H9 (cell line): ENCODE measurements around the gene MAPKAPK3. TPM values are rescaled to one million over a fixed set of nuclear protein-coding genes. Genes with fewer than 3 reads are reported as not detected.
A peak's percentile ranks its signal among the peaks of the same experiment; 100 is the strongest.

ENCODE experiments used
- DNase-seq: peaks from one replicate; pipeline ENCODE4 v3.0.0-alpha.2; 2017
- H2AFZ ChIP-seq: one replicate; pipeline ENCODE4 v1.6.1; 2013; ENCODE audit warnings: mild to moderate bottlenecking, low read length, control low read depth, moderate library complexity
- H2AK5ac ChIP-seq: 2 replicates; pipeline ENCODE4 v1.6.1; 2013; ENCODE audit warnings: low read length, control low read depth, mixed read lengths; ENCODE audit not compliant: insufficient read length
- H2BK120ac ChIP-seq: one replicate; pipeline ENCODE4 v1.6.1; 2013; ENCODE audit warnings: low read depth, mild to moderate bottlenecking, low read length, control low read depth, inconsistent platforms; ENCODE audit not compliant: poor library complexity, severe bottlenecking
- H2BK12ac ChIP-seq: 2 replicates; pipeline ENCODE4 v1.6.1; 2013; ENCODE audit warnings: low read length, control low read depth, mixed read lengths, low read depth; ENCODE audit not compliant: insufficient read length
- H2BK15ac ChIP-seq: 2 replicates; pipeline ENCODE4 v1.6.1; 2013; ENCODE audit warnings: low read depth, low read length, control low read depth
- H2BK20ac ChIP-seq: one replicate; pipeline ENCODE4 v1.6.1; 2013; ENCODE audit warnings: low read depth, mild to moderate bottlenecking, low read length, control low read depth, inconsistent platforms; ENCODE audit not compliant: poor library complexity, severe bottlenecking
- H2BK5ac ChIP-seq: 2 replicates; pipeline ENCODE4 v1.6.1; 2013; ENCODE audit warnings: low read length, control low read depth, mixed read lengths; ENCODE audit not compliant: insufficient read length
- H3K14ac ChIP-seq: 2 replicates; pipeline ENCODE4 v1.6.1; 2013; ENCODE audit warnings: low read length, control low read depth; ENCODE audit not compliant: insufficient read depth
- H3K18ac ChIP-seq: 2 replicates; pipeline ENCODE4 v1.6.1; 2013; ENCODE audit warnings: low read depth, mild to moderate bottlenecking, mixed read lengths, low read length, control low read depth; ENCODE audit not compliant: insufficient read length
- H3K23ac ChIP-seq: 2 replicates; pipeline ENCODE4 v1.6.1; 2013; ENCODE audit warnings: low read length, control low read depth, mixed read lengths, low read depth; ENCODE audit not compliant: insufficient read length
- H3K23me2 ChIP-seq: 2 replicates; pipeline ENCODE4 v1.6.1; 2013; ENCODE audit warnings: low read depth, mild to moderate bottlenecking, mixed read lengths, low read length, control low read depth; ENCODE audit not compliant: insufficient read length, poor library complexity, severe bottlenecking
- H3K27ac ChIP-seq: 2 replicates; pipeline ENCODE4 v1.5.1; 2013; ENCODE audit warnings: low read length, control low read depth, mixed read lengths, low read depth; ENCODE audit not compliant: insufficient read length
- H3K27me3 ChIP-seq: 2 replicates; pipeline ENCODE4 v1.6.1; 2013; ENCODE audit warnings: low read length, control low read depth, inconsistent platforms; ENCODE audit not compliant: insufficient read depth
- H3K4ac ChIP-seq: 2 replicates; pipeline ENCODE4 v1.6.1; 2013; ENCODE audit warnings: low read depth, mild to moderate bottlenecking, control low read depth, inconsistent platforms, low read length, moderate library complexity
- H3K4me1 ChIP-seq: 2 replicates; pipeline ENCODE4 v1.6.1; 2013; ENCODE audit warnings: low read length, control low read depth, inconsistent platforms; ENCODE audit not compliant: insufficient read depth
- H3K4me2 ChIP-seq: 2 replicates; pipeline ENCODE4 v1.6.1; 2013; ENCODE audit warnings: low read length, control low read depth, mixed read lengths; ENCODE audit not compliant: insufficient read length, insufficient read depth
- H3K56ac ChIP-seq: 2 replicates; pipeline ENCODE4 v1.6.1; 2013; ENCODE audit warnings: low read depth, mild to moderate bottlenecking, mixed read lengths, low read length, control low read depth; ENCODE audit not compliant: insufficient read length
- H3K79me1 ChIP-seq: 2 replicates; pipeline ENCODE4 v1.6.1; 2013; ENCODE audit warnings: low read depth, mild to moderate bottlenecking, moderate library complexity, low read length, control low read depth, inconsistent platforms; ENCODE audit not compliant: insufficient read depth, poor library complexity, severe bottlenecking
- H3K79me2 ChIP-seq: 2 replicates; pipeline ENCODE4 v1.6.1; 2013; ENCODE audit warnings: low read length, control low read depth, inconsistent platforms; ENCODE audit not compliant: insufficient read depth
- H3K9ac ChIP-seq: 2 replicates; pipeline ENCODE4 v1.6.1; 2013; ENCODE audit warnings: low read length, control low read depth, mixed read lengths; ENCODE audit not compliant: insufficient read length; ENCODE audit errors: extremely low read depth
- H3K9me3 ChIP-seq: one replicate; pipeline ENCODE4 v1.6.1; 2013; ENCODE audit warnings: low read depth, low read length, inconsistent platforms; ENCODE audit not compliant: control insufficient read depth
- H3T11ph ChIP-seq: one replicate; pipeline ENCODE4 v1.6.1; 2013; ENCODE audit warnings: mild to moderate bottlenecking, low read length, control low read depth, inconsistent platforms
- H4K20me1 ChIP-seq: one replicate; pipeline ENCODE4 v1.6.1; 2013; ENCODE audit not compliant: control insufficient read depth, insufficient read length, insufficient read depth
- H4K5ac ChIP-seq: 2 replicates; pipeline ENCODE4 v1.6.1; 2013; ENCODE audit warnings: low read depth, mild to moderate bottlenecking, mixed read lengths, low read length, control low read depth; ENCODE audit not compliant: insufficient read length
- H4K8ac ChIP-seq: replicated peaks from 2 replicates; pipeline ENCODE4 v1.6.1; 2013; ENCODE audit warnings: low read length, control low read depth, mixed read lengths, low read depth; ENCODE audit not compliant: insufficient read length
- H4K91ac ChIP-seq: 2 replicates; pipeline ENCODE4 v1.6.1; 2013; ENCODE audit warnings: low read depth, mild to moderate bottlenecking, moderate library complexity, mixed read lengths, low read length, control low read depth; ENCODE audit not compliant: insufficient read length
- H3K27ac Mint-ChIP-seq, 3 experiments: 2 replicates in 2 of 3; 3 replicates in 1 of 3; pipeline ENCODE4 v1.8.0; 2020 to 2021; ENCODE audit warnings: mixed read lengths in 3 of 3, mild to moderate bottlenecking in 1 of 3, moderate library complexity in 1 of 3
- H3K27me3 Mint-ChIP-seq: 2 replicates; pipeline ENCODE4 v1.8.0; 2021; ENCODE audit warnings: low read depth, mild to moderate bottlenecking, moderate library complexity, mixed read lengths
- H3K36me3 Mint-ChIP-seq, 3 experiments: 2 replicates in 2 of 3; 3 replicates in 1 of 3; pipeline ENCODE4 v1.8.0; 2020 to 2021; ENCODE audit warnings: low read depth in 3 of 3, mixed read lengths in 3 of 3; ENCODE audit not compliant: insufficient read depth in 1 of 3
- H3K4me1 Mint-ChIP-seq, 2 experiments: 2 replicates each; pipeline ENCODE4 v1.8.0; 2020; ENCODE audit warnings: mixed read lengths in 2 of 2
- H3K4me3 Mint-ChIP-seq, 2 experiments: 2 replicates in 1 of 2; 3 replicates in 1 of 2; pipeline ENCODE4 v1.8.0; 2020 to 2021; ENCODE audit warnings: mild to moderate bottlenecking in 2 of 2, mixed read lengths in 2 of 2, moderate library complexity in 1 of 2
- H3K9me3 Mint-ChIP-seq, 2 experiments: 2 replicates in 1 of 2; 3 replicates in 1 of 2; pipeline ENCODE4 v1.8.0; 2020; ENCODE audit warnings: mild to moderate bottlenecking in 2 of 2, mixed read lengths in 2 of 2, moderate library complexity in 1 of 2
- WGBS: extraction: QIAGEN DNeasy Blood & Tissue Kit; methylation state at CpG from one replicate; pipeline ENCODE4 v1.1.7; 2013; ENCODE audit warnings: missing lambda C conversion rate, low lambda C conversion rate, mixed read lengths; ENCODE audit not compliant: insufficient read length; ENCODE audit errors: extremely low coverage; 5-methylcytosine and 5-hydroxymethylcytosine counted together
- total RNA-seq: library from RNA; stranded (reverse); gene quantifications from 2 replicates; pipeline ENCODE4 v1.2.1, GENCODE V29; 2021
- TF ChIP-seq, protein P1 (sequence below): fragments of 200-600 bp; sonication (generic); conservative IDR thresholded peaks from 3 replicates; pipeline ENCODE4 v1.8.0; 2021; ENCODE audit warnings: antibody characterized with exemption, mild to moderate bottlenecking

Gene MAPKAPK3
- total RNA-seq, 1 experiment from 2014 or later, result 57.9 TPM

GRCh38 chr3:50676031-50676705 lies 59.2 kb downstream of the MAPKAPK3 start:
- H3K56ac ChIP-seq, result no peak overlapping the region
- no peak for DNase-seq

More at GRCh38 chr3:50676031-50676705, 59.2 kb downstream of the MAPKAPK3 start:
- H2BK120ac ChIP-seq, result no peak overlapping the region
- H4K91ac ChIP-seq, result no peak overlapping the region
- Mint-ChIP-seq H3K27ac (peak overlapping the region in 1 of 3 experiments; percentile 54; a peak in 2 of 7 replicates), H3K36me3 (no peaks in the 10 kb centered on the region; a peak in 2 of 7 replicates), H3K4me3 (peak overlapping the region; percentile 67 to 84), H3K9me3 (no peaks in the 10 kb centered on the region), H3K27me3 (peaks cover 24% of the 10 kb centered on the region), H3K4me1 (peaks cover 41 to 43% of the 10 kb centered on the region in 2 experiments)
- no peak overlapping the region for H2BK12ac ChIP-seq
- H4K8ac ChIP-seq, result no peak overlapping the region
- no CpG with 5 or more reads among the region's 7 CpGs for WGBS
- no peak overlapping the region for H2AK5ac ChIP-seq
- H3K4ac ChIP-seq, result no peak overlapping the region
- H2AFZ ChIP-seq, result no peak overlapping the region
- H3K4me1 ChIP-seq, result no peaks in the 10 kb centered on the region
- H3K18ac ChIP-seq, result no peak overlapping the region
- H3K9ac ChIP-seq, result no peak overlapping the region
- no peak overlapping the region for H2BK5ac ChIP-seq
- no peaks in the 10 kb centered on the region for H3K79me1 ChIP-seq
- H4K20me1 ChIP-seq, result no peaks in the 10 kb centered on the region
- H2BK15ac ChIP-seq, result no peak overlapping the region
- H3T11ph ChIP-seq, result no peak overlapping the region
- no peak overlapping the region for H4K5ac ChIP-seq
- H2BK20ac ChIP-seq, result no peak overlapping the region
- no peaks in the 10 kb centered on the region for H3K9me3 ChIP-seq
- H3K23ac ChIP-seq, result no peak overlapping the region
- H3K79me2 ChIP-seq, result no peaks in the 10 kb centered on the region
- H3K23me2 ChIP-seq, result peaks cover 4% of the 10 kb centered on the region
- TF ChIP-seq, protein P1, sequence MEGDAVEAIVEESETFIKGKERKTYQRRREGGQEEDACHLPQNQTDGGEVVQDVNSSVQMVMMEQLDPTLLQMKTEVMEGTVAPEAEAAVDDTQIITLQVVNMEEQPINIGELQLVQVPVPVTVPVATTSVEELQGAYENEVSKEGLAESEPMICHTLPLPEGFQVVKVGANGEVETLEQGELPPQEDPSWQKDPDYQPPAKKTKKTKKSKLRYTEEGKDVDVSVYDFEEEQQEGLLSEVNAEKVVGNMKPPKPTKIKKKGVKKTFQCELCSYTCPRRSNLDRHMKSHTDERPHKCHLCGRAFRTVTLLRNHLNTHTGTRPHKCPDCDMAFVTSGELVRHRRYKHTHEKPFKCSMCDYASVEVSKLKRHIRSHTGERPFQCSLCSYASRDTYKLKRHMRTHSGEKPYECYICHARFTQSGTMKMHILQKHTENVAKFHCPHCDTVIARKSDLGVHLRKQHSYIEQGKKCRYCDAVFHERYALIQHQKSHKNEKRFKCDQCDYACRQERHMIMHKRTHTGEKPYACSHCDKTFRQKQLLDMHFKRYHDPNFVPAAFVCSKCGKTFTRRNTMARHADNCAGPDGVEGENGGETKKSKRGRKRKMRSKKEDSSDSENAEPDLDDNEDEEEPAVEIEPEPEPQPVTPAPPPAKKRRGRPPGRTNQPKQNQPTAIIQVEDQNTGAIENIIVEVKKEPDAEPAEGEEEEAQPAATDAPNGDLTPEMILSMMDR, result peak; percentile 34; the same call in 1 of the 3 replicates
- H3K4me2 ChIP-seq, result peak overlapping the region; percentile 20
- H3K27me3 ChIP-seq, result peaks cover 3% of the 10 kb centered on the region; the same call in 1 of the 2 replicates
- H3K14ac ChIP-seq, result no peak overlapping the region
- no peak overlapping the region for H3K27ac ChIP-seq
